ENCODE data around the gene UBA6. TPM values are rescaled to one million over a fixed set of nuclear protein-coding genes. Genes with fewer than 3 reads are reported as not detected.

Gene UBA6
- total RNA-seq, 1 experiment from 2014 or later, result 81.5 TPM

- no peak for TF ChIP-seq ZNF317 (CRISPR knock-in tag; IDR thresholded peaks at IDR 0.05; ENCODE audit: borderline replicate concordance, low read depth)
- TF ChIP-seq AR (CRISPR knock-in tag; IDR thresholded peaks at IDR 0.05), result no peak
- TF ChIP-seq ZNF396 (CRISPR knock-in tag; IDR thresholded peaks at IDR 0.05; ENCODE audit: borderline replicate concordance), result no peak
- TF ChIP-seq PRDM15 (CRISPR knock-in tag; IDR thresholded peaks at IDR 0.05), result no peak
- no peak for TF ChIP-seq JUN (CRISPR knock-in tag; IDR thresholded peaks at IDR 0.05)
- TF ChIP-seq USF2 (CRISPR knock-in tag; IDR thresholded peaks at IDR 0.05), result no peak
- TF ChIP-seq NFATC4 (CRISPR knock-in tag; IDR thresholded peaks at IDR 0.05), result no peak
- TF ChIP-seq ZNF232 (CRISPR knock-in tag; IDR thresholded peaks at IDR 0.05), result no peak
- no peak for TF ChIP-seq ELF4 (CRISPR knock-in tag; IDR thresholded peaks at IDR 0.05; ENCODE audit: low read depth)
- no peak for TF ChIP-seq SMAD4 (CRISPR knock-in tag; IDR thresholded peaks at IDR 0.05)
Observed at GRCh38 chr4:67568820-67569219, 132.1 kb downstream of the UBA6 start (continued).

GRCh38 chr4:67566335-67566734 is 134.6 kb downstream of the UBA6 start:
- Mint-ChIP-seq H3K9me3 (no peaks in the 10 kb centered on the region), H3K27ac (no peak overlapping the region), H3K36me3 (no peaks in the 10 kb centered on the region), H3K27me3 (ENCODE audit: low read depth) (no peaks in the 10 kb centered on the region), H3K4me3 (no peak overlapping the region), H3K4me1 (no peaks in the 10 kb centered on the region)
- ChIA-PET POLR2A (no interaction called here), CTCF (no interaction called here)
- no peak for ATAC-seq
- no peak for DNase-seq (ENCODE audit: low spot score)
- TF ChIP-seq FOXJ3 (CRISPR knock-in tag; IDR thresholded peaks at IDR 0.05; ENCODE audit: borderline replicate concordance) (no peak), KAT7 (CRISPR knock-in tag; IDR thresholded peaks at IDR 0.05; ENCODE audit: borderline replicate concordance) (no peak), ZNF263 (CRISPR knock-in tag; IDR thresholded peaks at IDR 0.05; ENCODE audit: low read depth) (no peak), TEAD4 (CRISPR knock-in tag; IDR thresholded peaks at IDR 0.05) (no peak), ZNF121 (CRISPR knock-in tag; IDR thresholded peaks at IDR 0.05) (no peak), ELF4 (CRISPR knock-in tag; IDR thresholded peaks at IDR 0.05; ENCODE audit: low read depth) (no peak), NFATC4 (CRISPR knock-in tag; IDR thresholded peaks at IDR 0.05) (no peak), TEAD1 (CRISPR knock-in tag; IDR thresholded peaks at IDR 0.05) (no peak), USF2 (CRISPR knock-in tag; IDR thresholded peaks at IDR 0.05) (no peak), SMAD3 (CRISPR knock-in tag; IDR thresholded peaks at IDR 0.05; ENCODE audit: borderline replicate concordance) (no peak), FOXP1 (CRISPR knock-in tag; IDR thresholded peaks at IDR 0.05; ENCODE audit: borderline replicate concordance) (no peak), GTF2I (CRISPR knock-in tag; conservative IDR thresholded peaks at IDR 0.05) (no peak)
- TF ChIP-seq, protein P1, sequence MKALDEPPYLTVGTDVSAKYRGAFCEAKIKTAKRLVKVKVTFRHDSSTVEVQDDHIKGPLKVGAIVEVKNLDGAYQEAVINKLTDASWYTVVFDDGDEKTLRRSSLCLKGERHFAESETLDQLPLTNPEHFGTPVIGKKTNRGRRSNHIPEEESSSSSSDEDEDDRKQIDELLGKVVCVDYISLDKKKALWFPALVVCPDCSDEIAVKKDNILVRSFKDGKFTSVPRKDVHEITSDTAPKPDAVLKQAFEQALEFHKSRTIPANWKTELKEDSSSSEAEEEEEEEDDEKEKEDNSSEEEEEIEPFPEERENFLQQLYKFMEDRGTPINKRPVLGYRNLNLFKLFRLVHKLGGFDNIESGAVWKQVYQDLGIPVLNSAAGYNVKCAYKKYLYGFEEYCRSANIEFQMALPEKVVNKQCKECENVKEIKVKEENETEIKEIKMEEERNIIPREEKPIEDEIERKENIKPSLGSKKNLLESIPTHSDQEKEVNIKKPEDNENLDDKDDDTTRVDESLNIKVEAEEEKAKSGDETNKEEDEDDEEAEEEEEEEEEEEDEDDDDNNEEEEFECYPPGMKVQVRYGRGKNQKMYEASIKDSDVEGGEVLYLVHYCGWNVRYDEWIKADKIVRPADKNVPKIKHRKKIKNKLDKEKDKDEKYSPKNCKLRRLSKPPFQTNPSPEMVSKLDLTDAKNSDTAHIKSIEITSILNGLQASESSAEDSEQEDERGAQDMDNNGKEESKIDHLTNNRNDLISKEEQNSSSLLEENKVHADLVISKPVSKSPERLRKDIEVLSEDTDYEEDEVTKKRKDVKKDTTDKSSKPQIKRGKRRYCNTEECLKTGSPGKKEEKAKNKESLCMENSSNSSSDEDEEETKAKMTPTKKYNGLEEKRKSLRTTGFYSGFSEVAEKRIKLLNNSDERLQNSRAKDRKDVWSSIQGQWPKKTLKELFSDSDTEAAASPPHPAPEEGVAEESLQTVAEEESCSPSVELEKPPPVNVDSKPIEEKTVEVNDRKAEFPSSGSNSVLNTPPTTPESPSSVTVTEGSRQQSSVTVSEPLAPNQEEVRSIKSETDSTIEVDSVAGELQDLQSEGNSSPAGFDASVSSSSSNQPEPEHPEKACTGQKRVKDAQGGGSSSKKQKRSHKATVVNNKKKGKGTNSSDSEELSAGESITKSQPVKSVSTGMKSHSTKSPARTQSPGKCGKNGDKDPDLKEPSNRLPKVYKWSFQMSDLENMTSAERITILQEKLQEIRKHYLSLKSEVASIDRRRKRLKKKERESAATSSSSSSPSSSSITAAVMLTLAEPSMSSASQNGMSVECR (CRISPR knock-in tag; IDR thresholded peaks at IDR 0.05; ENCODE audit: borderline replicate concordance), result no peak
- TF ChIP-seq, protein P2, sequence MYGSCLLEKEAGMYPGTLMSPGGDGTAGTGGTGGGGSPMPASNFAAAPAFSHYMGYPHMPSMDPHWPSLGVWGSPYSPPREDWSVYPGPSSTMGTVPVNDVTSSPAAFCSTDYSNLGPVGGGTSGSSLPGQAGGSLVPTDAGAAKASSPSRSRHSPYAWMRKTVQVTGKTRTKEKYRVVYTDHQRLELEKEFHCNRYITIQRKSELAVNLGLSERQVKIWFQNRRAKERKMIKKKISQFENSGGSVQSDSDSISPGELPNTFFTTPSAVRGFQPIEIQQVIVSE (CRISPR knock-in tag; IDR thresholded peaks at IDR 0.05; ENCODE audit: borderline replicate concordance), result no peak
- TF ChIP-seq, protein P3, sequence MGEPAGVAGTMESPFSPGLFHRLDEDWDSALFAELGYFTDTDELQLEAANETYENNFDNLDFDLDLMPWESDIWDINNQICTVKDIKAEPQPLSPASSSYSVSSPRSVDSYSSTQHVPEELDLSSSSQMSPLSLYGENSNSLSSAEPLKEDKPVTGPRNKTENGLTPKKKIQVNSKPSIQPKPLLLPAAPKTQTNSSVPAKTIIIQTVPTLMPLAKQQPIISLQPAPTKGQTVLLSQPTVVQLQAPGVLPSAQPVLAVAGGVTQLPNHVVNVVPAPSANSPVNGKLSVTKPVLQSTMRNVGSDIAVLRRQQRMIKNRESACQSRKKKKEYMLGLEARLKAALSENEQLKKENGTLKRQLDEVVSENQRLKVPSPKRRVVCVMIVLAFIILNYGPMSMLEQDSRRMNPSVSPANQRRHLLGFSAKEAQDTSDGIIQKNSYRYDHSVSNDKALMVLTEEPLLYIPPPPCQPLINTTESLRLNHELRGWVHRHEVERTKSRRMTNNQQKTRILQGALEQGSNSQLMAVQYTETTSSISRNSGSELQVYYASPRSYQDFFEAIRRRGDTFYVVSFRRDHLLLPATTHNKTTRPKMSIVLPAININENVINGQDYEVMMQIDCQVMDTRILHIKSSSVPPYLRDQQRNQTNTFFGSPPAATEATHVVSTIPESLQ (CRISPR knock-in tag; IDR thresholded peaks at IDR 0.05), result no peak
